MCF 10A (cell line): ENCODE measurements around the gene GXYLT2. TPM values are rescaled to one million over a fixed set of nuclear protein-coding genes. Genes with fewer than 3 reads are reported as not detected.
A peak's percentile ranks its signal among the peaks of the same experiment; 100 is the strongest.

ENCODE experiments used
- BruUV-seq: library from RNA; stranded (reverse); fragments of 400-500 nt; replicated peaks from 2 replicates; lab custom pipeline; 2021; lab: Mats Ljungman, UMichigan
- CTCF ChIA-PET: fragments of 300-600 bp; sonication (Branson Sonifier 250); formaldehyde crosslinking; extraction: SDS; loops from one replicate; lab custom pipeline; 2021; ENCODE audit warnings: antibody characterized with exemption, inconsistent platforms; lab: Yijun Ruan, JAX
- POLR2A ChIA-PET: fragments of 300-600, 350-650 bp; sonication (Branson Sonifier 250); formaldehyde crosslinking; extraction: SDS; loops from one replicate; lab custom pipeline; 2020; ENCODE audit warnings: antibody characterized with exemption, inconsistent platforms; lab: Yijun Ruan, JAX
- DNase-seq: peaks from one replicate; pipeline ENCODE4 v3.0.0-alpha.2; 2018; ENCODE audit not compliant: unreplicated experiment
- H3K27ac Mint-ChIP-seq: one replicate; pipeline ENCODE4 v1.8.0; 2022; ENCODE audit warnings: mild to moderate bottlenecking, low read depth, mixed read lengths; ENCODE audit not compliant: unreplicated experiment
- H3K27me3 Mint-ChIP-seq: one replicate; pipeline ENCODE4 v1.8.0; 2022; ENCODE audit warnings: mixed read lengths; ENCODE audit not compliant: insufficient read depth, unreplicated experiment
- H3K36me3 Mint-ChIP-seq: one replicate; pipeline ENCODE4 v1.8.0; 2022; ENCODE audit warnings: mild to moderate bottlenecking, moderate library complexity, mixed read lengths; ENCODE audit not compliant: insufficient read depth, unreplicated experiment
- H3K4me1 Mint-ChIP-seq: one replicate; pipeline ENCODE4 v1.8.0; 2022; ENCODE audit warnings: mixed read lengths; ENCODE audit not compliant: insufficient read depth, unreplicated experiment
- H3K4me3 Mint-ChIP-seq: one replicate; pipeline ENCODE4 v1.8.0; 2022; ENCODE audit warnings: mild to moderate bottlenecking, moderate library complexity, mixed read lengths; ENCODE audit not compliant: unreplicated experiment
- H3K9me3 Mint-ChIP-seq: one replicate; pipeline ENCODE4 v1.8.0; 2022; ENCODE audit warnings: mixed read lengths; ENCODE audit not compliant: unreplicated experiment
- intact Hi-C: fragments of 100-400 bp; cut with micrococcal nuclease; formaldehyde crosslinking; loops from 2 replicates; pipeline ENCODE4 v1.14.1; 2022
- total RNA-seq: library from RNA; stranded (reverse); gene quantifications from 2 replicates; pipeline ENCODE4 v1.2.3, GENCODE V29; 2022
- TF ChIP-seq, protein P1 (sequence below): fragments of 200-600 bp; IDR thresholded peaks from one replicate; pipeline ENCODE4 v1.8.0; 2022; ENCODE audit warnings: antibody characterized with exemption, mild to moderate bottlenecking; ENCODE audit not compliant: unreplicated experiment

Gene GXYLT2
- total RNA-seq, 1 experiment from 2014 or later: 3.9 TPM

GRCh38 chr3:72960812-72961518 is 73.1 kb downstream of the GXYLT2 start:
- ChIA-PET POLR2A (no interaction called here), CTCF (no interaction called here)
- TF ChIP-seq, protein P1, sequence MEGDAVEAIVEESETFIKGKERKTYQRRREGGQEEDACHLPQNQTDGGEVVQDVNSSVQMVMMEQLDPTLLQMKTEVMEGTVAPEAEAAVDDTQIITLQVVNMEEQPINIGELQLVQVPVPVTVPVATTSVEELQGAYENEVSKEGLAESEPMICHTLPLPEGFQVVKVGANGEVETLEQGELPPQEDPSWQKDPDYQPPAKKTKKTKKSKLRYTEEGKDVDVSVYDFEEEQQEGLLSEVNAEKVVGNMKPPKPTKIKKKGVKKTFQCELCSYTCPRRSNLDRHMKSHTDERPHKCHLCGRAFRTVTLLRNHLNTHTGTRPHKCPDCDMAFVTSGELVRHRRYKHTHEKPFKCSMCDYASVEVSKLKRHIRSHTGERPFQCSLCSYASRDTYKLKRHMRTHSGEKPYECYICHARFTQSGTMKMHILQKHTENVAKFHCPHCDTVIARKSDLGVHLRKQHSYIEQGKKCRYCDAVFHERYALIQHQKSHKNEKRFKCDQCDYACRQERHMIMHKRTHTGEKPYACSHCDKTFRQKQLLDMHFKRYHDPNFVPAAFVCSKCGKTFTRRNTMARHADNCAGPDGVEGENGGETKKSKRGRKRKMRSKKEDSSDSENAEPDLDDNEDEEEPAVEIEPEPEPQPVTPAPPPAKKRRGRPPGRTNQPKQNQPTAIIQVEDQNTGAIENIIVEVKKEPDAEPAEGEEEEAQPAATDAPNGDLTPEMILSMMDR: no peak
- Mint-ChIP-seq H3K4me1 (no peaks in the 10 kb centered on the region), H3K4me3 (no peak overlapping the region), H3K27ac (no peak overlapping the region), H3K9me3 (no peaks in the 10 kb centered on the region), H3K27me3 (no peaks in the 10 kb centered on the region), H3K36me3 (no peaks in the 10 kb centered on the region)
- BruUV-seq: no TSS peak
- peak; percentile 40 for DNase-seq
- intact Hi-C loops: no loop called here

- H3K27me3 Mint-ChIP-seq: no peaks in the 10 kb centered on the region
- H3K4me3 Mint-ChIP-seq: no peak overlapping the region
- no peaks in the 10 kb centered on the region for H3K36me3 Mint-ChIP-seq
- H3K9me3 Mint-ChIP-seq: no peaks in the 10 kb centered on the region
- TF ChIP-seq, protein P1: no peak
- DNase-seq: no peak
- intact Hi-C loops: no loop called here
- BruUV-seq: no TSS peak
- no peak overlapping the region for H3K27ac Mint-ChIP-seq
- POLR2A ChIA-PET: no interaction called here
- H3K4me1 Mint-ChIP-seq: no peaks in the 10 kb centered on the region
- CTCF ChIA-PET: no interaction called here
These were observed 73.9 kb downstream of the GXYLT2 start for GRCh38 chr3:72961752-72962151.

DNA sequence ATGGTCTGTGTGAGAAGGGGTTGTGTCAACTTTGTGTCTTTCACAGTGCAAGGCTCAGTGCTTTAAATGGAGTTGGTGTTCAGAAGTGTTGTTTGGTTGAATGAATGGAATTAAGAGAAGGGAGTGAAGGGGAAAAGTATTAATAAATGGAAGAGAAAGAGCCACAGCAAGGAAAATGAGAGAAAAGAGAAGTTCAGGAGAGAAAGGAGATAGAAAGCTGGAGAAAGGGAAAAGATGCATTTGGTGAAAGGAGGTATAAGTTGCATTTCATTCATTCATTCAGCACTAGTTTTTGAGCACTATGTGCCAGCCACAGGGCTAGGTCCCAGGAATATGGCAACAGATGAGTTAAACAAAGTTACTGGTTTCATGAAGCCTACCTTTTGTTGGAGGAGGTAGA is 74.5 kb downstream of the GXYLT2 start:
- CTCF ChIA-PET: interaction anchor here (0.5 kb wide), 1 partner anchor 21 kb away, joined by 3 read pairs; no protein-coding TSS in a partner anchor
- H3K4me3 Mint-ChIP-seq: no peak overlapping the region
- TF ChIP-seq, protein P1: no peak
- no peaks in the 10 kb centered on the region for H3K9me3 Mint-ChIP-seq
- POLR2A ChIA-PET: no interaction called here
- no peak overlapping the region for H3K27ac Mint-ChIP-seq
- H3K27me3 Mint-ChIP-seq: no peaks in the 10 kb centered on the region
- intact Hi-C loops: no loop called here
- no peaks in the 10 kb centered on the region for H3K4me1 Mint-ChIP-seq
- BruUV-seq: no TSS peak
- H3K36me3 Mint-ChIP-seq: no peaks in the 10 kb centered on the region
- no peak for DNase-seq

GRCh38 chr3:72964633-72965032 is 76.8 kb downstream of the GXYLT2 start:
- BruUV-seq: no TSS peak
- H3K4me3 Mint-ChIP-seq: no peak overlapping the region
- TF ChIP-seq, protein P1: no peak
- peaks cover 11% of the 10 kb centered on the region for H3K36me3 Mint-ChIP-seq
- POLR2A ChIA-PET: no interaction called here
- no peak for DNase-seq
- no peaks in the 10 kb centered on the region for H3K9me3 Mint-ChIP-seq
- H3K27ac Mint-ChIP-seq: no peak overlapping the region
- no peaks in the 10 kb centered on the region for H3K4me1 Mint-ChIP-seq
- CTCF ChIA-PET: interaction anchor here (0.6 kb wide), 2 partner anchors 30 to 114 kb away, joined by 3 read pairs; no protein-coding TSS in a partner anchor
- intact Hi-C loops: no loop called here
- no peaks in the 10 kb centered on the region for H3K27me3 Mint-ChIP-seq
